ENCODE results near the gene AGTRAP. TPM values are rescaled to one million over a fixed set of nuclear protein-coding genes. Genes with fewer than 3 reads are reported as not detected.

AGTRAP gene
- total and polyA plus RNA-seq, 9 of the 15 experiments (the other 6 are each of a cell fraction or from before 2014, with no cell fraction given): 26.8 to 105 (median 57.5) TPM

DNA sequence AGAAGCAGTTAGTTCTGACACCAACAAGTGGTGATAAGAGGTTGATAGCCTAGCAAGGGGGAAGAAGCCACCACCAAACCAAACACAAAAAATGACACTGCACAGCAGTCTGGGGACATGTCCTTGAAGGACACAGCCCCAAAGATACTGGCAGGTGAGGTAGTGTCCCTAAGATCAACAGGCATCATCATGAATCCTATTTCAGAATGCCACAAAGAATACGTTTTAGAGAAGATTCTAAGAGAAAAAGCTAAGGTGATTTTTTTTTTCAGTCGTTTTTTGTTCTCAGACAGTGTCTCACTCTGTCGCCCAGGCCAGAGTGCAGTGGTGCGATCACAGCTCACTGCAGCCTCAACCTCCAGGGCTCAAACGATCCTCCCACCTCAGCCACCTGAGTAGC is 50.2 kb downstream of the AGTRAP start (continued):
- TF ChIP-seq, protein P1, sequence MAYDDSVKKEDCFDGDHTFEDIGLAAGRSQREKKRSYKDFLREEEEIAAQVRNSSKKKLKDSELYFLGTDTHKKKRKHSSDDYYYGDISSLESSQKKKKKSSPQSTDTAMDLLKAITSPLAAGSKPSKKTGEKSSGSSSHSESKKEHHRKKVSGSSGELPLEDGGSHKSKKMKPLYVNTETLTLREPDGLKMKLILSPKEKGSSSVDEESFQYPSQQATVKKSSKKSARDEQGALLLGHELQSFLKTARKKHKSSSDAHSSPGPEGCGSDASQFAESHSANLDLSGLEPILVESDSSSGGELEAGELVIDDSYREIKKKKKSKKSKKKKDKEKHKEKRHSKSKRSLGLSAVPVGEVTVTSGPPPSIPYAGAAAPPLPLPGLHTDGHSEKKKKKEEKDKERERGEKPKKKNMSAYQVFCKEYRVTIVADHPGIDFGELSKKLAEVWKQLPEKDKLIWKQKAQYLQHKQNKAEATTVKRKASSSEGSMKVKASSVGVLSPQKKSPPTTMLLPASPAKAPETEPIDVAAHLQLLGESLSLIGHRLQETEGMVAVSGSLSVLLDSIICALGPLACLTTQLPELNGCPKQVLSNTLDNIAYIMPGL (CRISPR knock-in tag; IDR thresholded peaks at IDR 0.05): no peak
- TF ChIP-seq, protein P2, sequence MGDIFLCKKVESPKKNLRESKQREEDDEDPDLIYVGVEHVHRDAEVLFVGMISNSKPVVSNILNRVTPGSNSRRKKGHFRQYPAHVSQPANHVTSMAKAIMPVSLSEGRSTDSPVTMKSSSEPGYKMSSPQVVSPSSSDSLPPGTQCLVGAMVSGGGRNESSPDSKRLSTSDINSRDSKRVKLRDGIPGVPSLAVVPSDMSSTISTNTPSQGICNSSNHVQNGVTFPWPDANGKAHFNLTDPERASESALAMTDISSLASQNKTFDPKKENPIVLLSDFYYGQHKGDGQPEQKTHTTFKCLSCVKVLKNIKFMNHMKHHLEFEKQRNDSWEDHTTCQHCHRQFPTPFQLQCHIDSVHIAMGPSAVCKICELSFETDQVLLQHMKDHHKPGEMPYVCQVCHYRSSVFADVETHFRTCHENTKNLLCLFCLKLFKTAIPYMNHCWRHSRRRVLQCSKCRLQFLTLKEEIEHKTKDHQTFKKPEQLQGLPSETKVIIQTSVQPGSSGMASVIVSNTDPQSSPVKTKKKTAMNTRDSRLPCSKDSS (IDR thresholded peaks at IDR 0.05; ENCODE audit: low read depth, partially characterized antibody): no peak
- TF ChIP-seq, protein P3, sequence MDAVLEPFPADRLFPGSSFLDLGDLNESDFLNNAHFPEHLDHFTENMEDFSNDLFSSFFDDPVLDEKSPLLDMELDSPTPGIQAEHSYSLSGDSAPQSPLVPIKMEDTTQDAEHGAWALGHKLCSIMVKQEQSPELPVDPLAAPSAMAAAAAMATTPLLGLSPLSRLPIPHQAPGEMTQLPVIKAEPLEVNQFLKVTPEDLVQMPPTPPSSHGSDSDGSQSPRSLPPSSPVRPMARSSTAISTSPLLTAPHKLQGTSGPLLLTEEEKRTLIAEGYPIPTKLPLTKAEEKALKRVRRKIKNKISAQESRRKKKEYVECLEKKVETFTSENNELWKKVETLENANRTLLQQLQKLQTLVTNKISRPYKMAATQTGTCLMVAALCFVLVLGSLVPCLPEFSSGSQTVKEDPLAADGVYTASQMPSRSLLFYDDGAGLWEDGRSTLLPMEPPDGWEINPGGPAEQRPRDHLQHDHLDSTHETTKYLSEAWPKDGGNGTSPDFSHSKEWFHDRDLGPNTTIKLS (IDR thresholded peaks at IDR 0.05; ENCODE audit: borderline replicate concordance, low read depth): no peak
- TF ChIP-seq, protein P4, sequence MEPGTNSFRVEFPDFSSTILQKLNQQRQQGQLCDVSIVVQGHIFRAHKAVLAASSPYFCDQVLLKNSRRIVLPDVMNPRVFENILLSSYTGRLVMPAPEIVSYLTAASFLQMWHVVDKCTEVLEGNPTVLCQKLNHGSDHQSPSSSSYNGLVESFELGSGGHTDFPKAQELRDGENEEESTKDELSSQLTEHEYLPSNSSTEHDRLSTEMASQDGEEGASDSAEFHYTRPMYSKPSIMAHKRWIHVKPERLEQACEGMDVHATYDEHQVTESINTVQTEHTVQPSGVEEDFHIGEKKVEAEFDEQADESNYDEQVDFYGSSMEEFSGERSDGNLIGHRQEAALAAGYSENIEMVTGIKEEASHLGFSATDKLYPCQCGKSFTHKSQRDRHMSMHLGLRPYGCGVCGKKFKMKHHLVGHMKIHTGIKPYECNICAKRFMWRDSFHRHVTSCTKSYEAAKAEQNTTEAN (CRISPR knock-in tag; IDR thresholded peaks at IDR 0.05): no peak
- TF ChIP-seq ZNF764 (CRISPR knock-in tag; IDR thresholded peaks at IDR 0.05; ENCODE audit: low read depth) (no peak), FOXK2 (conservative IDR thresholded peaks at IDR 0.05 in 1 of 2, IDR thresholded peaks at IDR 0.05 in 1 of 2; ENCODE audit: low read depth in 2 of 2) (no peak), SAP30 (IDR thresholded peaks at IDR 0.05; ENCODE audit: borderline replicate concordance, insufficient read depth, low read depth, low read length, poor library complexity, severe bottlenecking) (no peak), CTBP1 (IDR thresholded peaks at IDR 0.05; ENCODE audit: borderline replicate concordance) (no peak), ZBTB17 (CRISPR knock-in tag; IDR thresholded peaks at IDR 0.05) (no peak), CBFA2T2 (conservative IDR thresholded peaks at IDR 0.05) (no peak), ELF4 (CRISPR knock-in tag; IDR thresholded peaks at IDR 0.05) (no peak), RCOR1 (IDR thresholded peaks at IDR 0.05; ENCODE audit: borderline replicate concordance in 1 of 2, low read depth in 2 of 2, low read length in 2 of 2) (0 out of 4 replicates have a peak, but pooled peaks of 1 of the 2 experiments have one; percentile 14), SLC30A9 (CRISPR knock-in tag; IDR thresholded peaks at IDR 0.05) (no peak)
- TF ChIP-seq, protein P5, sequence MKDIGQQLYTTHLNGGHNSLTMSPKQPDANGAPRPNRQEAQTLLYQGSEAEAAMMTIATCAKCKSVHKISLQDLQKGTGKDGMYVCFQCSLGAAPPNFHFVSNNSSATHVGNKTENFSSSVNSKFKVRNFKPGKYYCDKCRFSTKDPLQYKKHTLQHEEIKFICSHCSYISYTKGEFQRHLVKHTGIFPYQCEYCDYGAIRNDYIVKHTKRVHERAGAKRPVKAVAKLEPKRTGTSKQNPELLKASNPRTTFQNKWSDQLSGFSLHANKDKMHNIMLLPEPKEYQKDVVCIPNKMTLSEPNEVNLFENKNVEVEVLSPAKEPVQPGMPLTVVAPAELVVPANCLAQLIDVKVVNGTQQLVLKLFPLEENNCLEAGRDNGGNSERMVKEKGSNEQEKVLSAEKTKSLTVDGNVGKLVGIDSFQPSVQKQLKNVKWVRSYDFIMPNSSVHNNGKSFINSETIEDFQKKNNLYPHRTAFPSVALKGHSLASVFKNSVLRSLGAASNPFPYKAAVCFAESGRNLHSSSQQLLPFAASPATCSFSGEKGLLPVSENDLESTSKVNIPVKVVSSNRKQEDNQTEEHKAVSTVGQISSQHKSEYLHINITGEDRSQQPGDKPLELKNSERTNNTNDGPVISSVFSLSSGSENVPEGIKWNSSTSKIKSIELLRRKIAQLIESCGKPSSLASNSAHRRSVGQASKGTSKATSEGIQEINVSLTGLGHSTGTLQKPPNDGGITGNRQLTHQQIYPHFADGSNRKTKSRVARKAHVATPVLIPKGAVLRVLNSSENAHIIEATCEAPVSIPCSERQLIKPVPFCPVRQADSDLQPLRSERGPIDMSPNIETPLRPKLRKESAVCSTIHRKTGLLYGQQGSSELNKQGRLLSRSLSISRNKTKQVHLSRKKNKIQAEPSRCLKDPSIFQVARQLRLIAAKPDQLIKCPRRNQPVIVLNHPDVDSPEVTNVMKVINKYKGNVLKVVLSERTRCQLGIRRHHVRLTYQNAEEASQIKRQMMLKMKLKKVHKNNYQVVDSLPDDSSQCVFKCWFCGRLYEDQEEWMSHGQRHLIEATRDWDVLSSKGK (CRISPR knock-in tag; IDR thresholded peaks at IDR 0.05): no peak
- TF ChIP-seq, protein P6, sequence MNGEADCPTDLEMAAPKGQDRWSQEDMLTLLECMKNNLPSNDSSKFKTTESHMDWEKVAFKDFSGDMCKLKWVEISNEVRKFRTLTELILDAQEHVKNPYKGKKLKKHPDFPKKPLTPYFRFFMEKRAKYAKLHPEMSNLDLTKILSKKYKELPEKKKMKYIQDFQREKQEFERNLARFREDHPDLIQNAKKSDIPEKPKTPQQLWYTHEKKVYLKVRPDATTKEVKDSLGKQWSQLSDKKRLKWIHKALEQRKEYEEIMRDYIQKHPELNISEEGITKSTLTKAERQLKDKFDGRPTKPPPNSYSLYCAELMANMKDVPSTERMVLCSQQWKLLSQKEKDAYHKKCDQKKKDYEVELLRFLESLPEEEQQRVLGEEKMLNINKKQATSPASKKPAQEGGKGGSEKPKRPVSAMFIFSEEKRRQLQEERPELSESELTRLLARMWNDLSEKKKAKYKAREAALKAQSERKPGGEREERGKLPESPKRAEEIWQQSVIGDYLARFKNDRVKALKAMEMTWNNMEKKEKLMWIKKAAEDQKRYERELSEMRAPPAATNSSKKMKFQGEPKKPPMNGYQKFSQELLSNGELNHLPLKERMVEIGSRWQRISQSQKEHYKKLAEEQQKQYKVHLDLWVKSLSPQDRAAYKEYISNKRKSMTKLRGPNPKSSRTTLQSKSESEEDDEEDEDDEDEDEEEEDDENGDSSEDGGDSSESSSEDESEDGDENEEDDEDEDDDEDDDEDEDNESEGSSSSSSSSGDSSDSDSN (IDR thresholded peaks at IDR 0.05; ENCODE audit: borderline replicate concordance in 1 of 2, low read depth in 2 of 2, low read length in 2 of 2): 0 out of 4 replicates have a peak, but pooled peaks of 1 of the 2 experiments have one; percentile 31
